Right kidney (tissue), 1 donor: ENCODE data around the gene CEL.
"Not testable (repeated sequence)": the region's sequence is repeated elsewhere in the genome, so short reads cannot be mapped to it uniquely, and the experiment has no call there.

Experiments used
- DNase-seq: peaks from one replicate; pipeline ENCODE4 v3.0.0-alpha.2; 2016

Gene CEL

DNA sequence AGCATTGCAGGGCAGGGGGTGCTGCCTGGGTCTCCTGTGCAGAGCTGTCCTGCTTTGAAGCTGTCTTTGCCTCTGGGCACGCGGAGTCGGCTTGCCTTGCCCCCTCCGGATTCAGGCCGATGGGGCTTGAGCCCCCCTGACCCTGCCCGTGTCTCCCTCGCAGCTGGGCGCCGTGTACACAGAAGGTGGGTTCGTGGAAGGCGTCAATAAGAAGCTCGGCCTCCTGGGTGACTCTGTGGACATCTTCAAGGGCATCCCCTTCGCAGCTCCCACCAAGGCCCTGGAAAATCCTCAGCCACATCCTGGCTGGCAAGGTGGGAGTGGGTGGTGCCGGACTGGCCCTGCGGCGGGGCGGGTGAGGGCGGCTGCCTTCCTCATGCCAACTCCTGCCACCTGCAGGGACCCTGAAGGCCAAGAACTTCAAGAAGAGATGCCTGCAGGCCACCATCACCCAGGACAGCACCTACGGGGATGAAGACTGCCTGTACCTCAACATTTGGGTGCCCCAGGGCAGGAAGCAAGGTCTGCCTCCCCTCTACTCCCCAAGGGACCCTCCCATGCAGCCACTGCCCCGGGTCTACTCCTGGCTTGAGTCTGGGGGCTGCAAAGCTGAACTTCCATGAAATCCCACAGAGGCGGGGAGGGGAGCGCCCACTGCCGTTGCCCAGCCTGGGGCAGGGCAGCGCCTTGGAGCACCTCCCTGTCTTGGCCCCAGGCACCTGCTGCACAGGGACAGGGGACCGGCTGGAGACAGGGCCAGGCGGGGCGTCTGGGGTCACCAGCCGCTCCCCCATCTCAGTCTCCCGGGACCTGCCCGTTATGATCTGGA, 2.7 kb downstream of the CEL start:
- no peak for DNase-seq

DNA sequence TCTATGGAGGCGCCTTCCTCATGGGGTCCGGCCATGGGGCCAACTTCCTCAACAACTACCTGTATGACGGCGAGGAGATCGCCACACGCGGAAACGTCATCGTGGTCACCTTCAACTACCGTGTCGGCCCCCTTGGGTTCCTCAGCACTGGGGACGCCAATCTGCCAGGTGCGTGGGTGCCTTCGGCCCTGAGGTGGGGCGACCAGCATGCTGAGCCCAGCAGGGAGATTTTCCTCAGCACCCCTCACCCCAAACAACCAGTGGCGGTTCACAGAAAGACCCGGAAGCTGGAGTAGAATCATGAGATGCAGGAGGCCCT, 3.2 kb downstream of the CEL start:
- DNase-seq = no peak

DNA sequence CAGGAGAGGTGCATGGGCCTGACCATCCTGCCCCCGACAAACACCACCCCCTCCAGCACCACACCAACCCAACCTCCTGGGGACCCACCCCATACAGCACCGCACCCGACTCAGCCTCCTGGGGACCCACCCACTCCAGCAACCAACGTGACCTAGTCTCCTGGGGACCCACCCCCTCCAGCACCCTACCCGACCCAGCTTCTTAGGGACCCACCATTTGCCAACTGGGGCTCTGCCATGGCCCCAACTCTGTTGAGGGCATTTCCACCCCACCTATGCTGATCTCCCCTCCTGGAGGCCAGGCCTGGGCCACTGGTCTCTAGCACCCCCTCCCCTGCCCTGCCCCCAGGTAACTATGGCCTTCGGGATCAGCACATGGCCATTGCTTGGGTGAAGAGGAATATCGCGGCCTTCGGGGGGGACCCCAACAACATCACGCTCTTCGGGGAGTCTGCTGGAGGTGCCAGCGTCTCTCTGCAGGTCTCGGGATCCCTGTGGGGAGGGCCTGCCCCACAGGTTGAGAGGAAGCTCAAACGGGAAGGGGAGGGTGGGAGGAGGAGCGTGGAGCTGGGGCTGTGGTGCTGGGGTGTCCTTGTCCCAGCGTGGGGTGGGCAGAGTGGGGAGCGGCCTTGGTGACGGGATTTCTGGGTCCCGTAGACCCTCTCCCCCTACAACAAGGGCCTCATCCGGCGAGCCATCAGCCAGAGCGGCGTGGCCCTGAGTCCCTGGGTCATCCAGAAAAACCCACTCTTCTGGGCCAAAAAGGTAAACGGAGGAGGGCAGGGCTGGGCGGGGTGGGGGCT, 4.6 kb downstream of the CEL start:
- no peak for DNase-seq

DNA sequence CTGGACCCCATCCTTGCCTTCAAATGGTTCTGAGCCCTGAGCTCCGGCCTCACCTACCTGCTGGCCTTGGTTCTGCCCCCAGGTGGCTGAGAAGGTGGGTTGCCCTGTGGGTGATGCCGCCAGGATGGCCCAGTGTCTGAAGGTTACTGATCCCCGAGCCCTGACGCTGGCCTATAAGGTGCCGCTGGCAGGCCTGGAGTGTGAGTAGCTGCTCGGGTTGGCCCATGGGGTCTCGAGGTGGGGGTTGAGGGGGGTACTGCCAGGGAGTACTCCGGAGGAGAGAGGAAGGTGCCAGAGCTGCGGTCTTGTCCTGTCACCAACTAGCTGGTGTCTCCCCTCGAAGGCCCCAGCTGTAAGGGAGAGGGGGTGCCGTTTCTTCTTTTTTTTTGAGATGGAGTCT, 5.2 kb downstream of the CEL start:
- DNase-seq = no peak

DNA sequence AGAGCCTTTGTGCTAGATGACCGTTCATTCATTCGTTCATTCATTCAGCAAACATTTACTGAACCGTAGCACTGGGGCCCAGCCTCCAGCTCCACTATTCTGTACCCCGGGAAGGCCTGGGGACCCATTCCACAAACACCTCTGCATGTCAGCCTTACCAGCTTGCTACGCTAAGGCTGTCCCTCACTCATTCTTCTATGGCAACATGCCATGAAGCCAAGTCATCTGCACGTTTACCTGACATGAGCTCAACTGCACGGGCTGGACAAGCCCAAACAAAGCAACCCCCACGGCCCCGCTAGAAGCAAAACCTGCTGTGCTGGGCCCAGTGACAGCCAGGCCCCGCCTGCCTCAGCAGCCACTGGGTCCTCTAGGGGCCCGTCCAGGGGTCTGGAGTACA, 6.0 kb downstream of the CEL start:
- DNase-seq = no peak

DNA sequence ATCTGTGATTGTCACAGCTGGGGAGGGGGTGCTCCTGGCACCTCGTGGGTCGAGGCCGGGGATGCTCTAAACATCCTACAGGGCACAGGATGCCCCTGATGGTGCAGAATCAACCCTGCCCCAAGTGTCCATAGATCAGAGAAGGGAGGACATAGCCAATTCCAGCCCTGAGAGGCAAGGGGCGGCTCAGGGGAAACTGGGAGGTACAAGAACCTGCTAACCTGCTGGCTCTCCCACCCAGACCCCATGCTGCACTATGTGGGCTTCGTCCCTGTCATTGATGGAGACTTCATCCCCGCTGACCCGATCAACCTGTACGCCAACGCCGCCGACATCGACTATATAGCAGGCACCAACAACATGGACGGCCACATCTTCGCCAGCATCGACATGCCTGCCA, 6.7 kb downstream of the CEL start:
- DNase-seq = not testable (repeated sequence)

DNA sequence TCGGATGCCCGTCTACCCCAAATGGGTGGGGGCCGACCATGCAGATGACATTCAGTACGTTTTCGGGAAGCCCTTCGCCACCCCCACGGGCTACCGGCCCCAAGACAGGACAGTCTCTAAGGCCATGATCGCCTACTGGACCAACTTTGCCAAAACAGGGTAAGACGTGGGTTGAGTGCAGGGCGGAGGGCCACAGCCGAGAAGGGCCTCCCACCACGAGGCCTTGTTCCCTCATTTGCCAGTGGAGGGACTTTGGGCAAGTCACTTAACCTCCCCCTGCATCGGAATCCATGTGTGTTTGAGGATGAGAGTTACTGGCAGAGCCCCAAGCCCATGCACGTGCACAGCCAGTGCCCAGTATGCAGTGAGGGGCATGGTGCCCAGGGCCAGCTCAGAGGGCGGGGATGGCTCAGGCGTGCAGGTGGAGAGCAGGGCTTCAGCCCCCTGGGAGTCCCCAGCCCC, 8.8 kb downstream of the CEL start:
- not testable (repeated sequence) for DNase-seq

DNA sequence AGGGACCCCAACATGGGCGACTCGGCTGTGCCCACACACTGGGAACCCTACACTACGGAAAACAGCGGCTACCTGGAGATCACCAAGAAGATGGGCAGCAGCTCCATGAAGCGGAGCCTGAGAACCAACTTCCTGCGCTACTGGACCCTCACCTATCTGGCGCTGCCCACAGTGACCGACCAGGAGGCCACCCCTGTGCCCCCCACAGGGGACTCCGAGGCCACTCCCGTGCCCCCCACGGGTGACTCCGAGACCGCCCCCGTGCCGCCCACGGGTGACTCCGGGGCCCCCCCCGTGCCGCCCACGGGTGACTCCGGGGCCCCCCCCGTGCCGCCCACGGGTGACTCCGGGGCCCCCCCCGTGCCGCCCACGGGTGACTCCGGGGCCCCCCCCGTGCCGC, 9.2 kb downstream of the CEL start:
- not testable (repeated sequence) for DNase-seq

DNA sequence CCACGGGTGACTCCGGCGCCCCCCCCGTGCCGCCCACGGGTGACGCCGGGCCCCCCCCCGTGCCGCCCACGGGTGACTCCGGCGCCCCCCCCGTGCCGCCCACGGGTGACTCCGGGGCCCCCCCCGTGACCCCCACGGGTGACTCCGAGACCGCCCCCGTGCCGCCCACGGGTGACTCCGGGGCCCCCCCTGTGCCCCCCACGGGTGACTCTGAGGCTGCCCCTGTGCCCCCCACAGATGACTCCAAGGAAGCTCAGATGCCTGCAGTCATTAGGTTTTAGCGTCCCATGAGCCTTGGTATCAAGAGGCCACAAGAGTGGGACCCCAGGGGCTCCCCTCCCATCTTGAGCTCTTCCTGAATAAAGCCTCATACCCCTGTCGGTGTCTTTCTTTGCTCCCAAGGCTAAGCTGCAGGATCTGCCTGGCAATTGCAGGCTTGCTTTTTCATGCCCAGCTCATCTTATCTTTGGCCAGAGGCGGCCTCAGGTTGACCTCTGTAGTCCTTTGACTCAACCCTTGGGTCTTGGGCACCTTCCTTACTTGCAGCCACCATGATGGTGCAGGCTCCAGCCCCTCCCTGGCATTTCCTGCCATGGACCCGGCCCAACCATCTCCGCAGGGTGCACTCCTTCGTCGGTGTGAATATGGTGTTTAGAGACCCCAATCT, 9.8 kb downstream of the CEL start:
- no peak for DNase-seq

DNA sequence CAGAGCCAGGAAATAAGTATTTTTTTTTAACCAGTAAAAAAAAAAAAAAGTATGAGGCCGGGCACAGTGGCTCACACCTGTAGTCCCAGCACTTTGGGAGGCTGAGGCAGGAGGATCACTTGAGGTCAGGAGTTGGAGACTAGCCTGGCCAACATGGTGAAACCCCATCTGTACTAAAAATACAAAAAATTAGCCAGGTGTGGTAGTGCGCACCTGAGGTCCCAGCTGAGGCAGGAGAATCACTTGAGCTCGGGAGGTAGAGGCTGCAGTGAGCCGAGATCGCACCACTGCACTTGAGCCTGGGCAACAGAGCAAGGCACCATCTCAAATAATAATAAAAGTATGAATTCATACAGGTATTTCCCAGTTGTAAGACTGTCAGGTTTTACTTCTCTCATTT, 10.4 kb downstream of the CEL start:
- not testable (repeated sequence) for DNase-seq

DNA sequence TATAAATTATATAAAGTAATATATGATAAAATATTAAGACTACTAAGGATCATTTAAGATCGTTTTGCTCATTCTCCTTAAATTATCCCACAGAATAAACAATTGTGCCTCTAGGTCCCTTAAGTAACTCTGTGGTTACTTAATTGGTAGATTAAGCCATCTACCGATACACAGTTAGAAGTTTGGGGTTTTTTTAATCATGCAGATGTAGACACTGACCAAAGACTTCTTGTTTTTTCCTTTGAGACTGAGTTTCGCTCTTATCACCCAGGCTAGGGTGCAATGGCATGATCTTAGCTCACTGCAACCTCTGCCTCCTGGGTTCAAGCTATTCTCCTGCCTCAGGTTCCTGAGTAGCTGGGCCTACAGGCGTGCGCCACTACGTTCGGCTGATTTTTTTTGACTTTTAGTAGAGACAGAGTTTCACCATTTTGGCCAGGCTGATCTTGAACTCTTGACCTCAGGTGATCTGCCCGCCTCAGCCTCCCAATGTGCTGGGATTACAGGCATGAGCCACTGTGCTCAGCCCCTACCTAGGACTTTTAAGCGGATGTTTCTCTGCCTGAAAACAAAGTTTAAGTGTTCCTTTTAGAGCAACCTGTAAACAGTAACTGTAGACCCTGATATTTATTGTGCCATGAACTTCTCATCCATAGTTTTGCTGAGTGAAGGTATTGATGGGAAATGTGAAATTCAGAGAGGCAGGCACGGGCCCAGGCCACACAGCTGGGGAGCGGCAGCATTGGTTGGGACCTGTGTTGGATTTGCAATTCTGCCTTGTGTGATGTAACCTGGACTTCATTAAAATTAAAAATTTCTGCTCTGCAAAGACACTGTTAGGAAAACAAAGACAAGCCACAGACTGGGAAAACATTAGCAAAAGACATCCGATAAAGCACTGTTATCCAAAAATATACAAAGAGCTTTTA, 11.6 kb downstream of the CEL start:
- no peak for DNase-seq

DNA sequence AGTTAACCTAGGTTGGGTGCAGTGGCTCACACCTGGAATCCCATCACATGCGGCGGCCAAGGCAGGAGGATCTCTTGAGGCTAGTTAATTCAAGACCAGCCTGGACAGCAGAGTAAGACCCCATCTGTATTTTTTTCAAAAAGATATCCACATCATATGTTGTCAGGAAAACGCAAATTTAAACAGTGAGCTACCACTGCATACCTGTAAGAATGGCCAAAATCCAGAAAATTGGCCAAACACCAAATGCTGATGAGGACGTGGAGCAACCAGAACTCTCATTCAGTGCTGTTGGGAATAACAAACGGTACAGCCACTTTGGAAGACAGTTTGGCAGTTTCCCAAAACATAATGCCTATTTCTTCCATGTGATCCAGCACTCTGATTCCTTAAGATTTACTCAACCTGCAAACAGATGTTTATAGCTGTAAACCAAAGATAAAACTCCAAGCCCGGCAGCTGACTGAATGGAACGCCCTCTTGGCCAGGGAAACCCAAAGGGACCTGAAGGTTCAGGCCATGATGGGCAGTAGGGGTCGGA, 12.4 kb downstream of the CEL start:
- DNase-seq = no peak

DNA sequence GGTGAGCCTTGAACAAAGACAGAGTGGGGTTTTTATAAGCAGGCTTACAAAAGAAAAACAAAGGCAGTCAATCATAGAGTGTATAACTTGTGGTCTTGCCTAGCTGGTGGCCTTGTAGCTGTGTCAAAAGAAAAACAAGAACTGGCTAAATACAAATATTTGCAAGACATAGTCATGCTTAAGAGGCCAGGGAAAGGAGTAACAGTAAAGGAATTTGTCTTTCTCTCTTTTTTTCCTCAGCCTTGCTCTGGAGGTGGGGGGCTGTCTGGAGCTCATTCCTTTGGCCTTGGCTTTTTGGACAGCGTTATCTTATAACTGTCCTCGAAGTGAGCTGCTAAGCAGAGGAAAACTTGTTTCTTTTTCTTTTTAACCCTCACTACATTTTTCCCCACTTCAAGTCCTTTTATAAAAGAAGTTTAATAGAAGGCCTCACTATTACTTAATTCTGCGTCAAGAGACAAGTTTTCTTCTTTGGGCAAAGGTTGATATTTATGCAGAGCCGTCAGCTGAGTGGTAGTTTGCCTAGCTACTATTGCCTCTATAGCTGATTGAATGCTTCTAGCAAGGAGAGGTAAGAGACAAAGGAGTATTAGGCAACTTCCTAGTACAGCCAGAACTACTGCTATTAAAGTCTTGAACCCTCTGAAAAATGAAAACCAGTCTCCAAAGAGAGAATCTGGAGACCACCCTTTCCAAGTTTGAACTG, 14.3 kb downstream of the CEL start:
- no peak for DNase-seq

DNA sequence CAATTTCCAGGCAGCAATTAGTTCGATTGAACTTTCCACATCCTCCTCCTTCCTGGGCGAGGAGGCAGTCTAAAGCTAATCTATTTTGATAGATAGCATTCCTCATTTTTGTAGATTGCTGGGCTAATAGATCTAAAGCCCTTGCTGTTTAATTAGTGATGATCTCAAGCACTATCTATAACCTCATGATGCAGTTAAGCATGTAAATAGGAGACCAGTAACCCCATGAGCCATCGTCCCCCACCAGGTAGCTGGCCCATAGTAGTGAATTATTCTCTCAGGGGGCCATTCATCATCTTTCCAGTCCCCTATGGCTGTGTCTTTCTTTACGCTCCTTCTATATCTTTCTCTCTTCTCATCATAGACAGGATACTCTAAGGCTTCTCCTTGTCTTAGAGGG, 14.9 kb downstream of the CEL start:
- DNase-seq = no peak

DNA sequence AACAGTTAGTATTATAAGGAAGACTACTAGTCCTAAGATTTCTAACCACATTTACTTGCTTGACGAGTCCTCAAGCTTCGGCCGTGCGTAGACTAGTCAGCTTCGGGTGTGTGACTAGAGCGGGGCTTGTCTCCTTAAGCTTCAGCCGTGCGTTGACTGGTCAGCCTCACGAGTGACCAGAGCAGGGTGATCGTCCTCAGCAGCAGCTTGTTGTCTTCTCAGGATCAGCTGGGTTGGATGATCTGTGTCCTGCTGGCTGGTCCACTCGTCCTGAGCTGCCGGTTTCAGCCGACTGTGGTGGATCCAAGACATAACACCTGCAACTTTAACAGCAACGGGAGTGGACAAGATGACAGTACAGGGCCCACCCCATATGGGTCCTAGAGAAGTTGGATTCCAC, 16.7 kb downstream of the CEL start:
- DNase-seq = no peak

DNA sequence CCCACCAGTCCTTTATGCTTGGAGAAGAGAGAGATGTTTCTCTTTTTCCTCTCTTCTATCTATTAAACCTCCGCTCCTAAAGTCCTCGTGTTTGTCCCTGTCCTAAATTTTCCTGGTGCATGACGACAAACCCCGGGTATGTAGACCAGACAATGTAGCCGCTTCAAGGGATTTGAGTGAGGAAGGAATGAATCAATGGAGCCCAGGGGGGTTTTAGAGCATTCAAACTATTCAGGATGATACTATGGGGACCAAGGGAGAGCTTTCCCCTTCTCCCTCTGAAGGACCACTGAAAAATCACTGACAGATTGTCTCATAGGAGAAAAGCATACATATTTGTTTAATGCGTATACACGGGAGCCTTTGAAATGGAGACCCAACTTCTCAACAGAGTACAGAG, 18.4 kb downstream of the CEL start:
- DNase-seq = no peak

DNA sequence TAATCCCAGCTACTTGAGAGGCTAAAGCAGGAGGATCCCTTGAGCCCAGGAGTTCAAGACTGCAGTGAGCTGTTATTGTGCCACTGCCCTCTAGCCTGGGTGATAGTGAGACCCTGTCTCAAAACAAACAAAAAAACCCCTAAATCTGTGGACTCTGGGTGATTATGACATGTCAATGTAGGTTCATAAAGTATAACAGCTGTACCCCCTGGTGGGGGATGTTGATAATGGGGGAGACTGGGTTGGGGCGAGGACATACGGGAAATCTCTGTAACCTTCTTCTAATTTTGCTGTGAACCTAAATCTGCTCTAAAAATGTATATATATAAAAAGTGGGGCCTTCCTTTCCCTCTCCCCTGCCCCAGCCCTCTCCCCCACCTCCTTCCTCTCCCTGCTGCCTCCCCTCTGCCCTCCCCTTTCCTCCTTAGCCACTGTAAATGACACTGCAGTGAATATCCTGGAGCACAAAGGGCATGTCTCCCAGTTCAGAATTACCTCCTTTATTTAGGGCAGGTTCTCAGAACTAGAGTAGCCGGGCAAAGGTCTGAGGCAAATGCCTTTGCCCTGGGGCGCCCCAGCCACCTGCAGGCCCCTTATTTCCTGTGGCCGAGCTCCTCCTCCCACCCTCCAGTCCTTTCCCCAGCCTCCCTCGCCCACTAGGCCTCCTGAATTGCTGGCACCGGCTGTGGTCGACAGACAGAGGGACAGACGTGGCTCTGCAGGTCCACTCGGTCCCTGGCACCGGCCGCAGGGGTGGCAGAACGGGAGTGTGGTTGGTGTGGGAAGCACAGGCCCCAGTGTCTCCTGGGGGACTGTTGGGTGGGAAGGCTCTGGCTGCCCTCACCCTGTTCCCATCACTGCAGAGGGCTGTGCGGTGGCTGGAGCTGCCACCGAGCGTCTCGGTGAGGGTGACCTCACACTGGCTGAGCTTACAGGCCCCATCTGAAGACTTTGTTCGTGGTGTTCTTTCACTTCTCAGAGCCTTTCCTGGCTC, 19.3 kb downstream of the CEL start:
- not testable (repeated sequence) for DNase-seq

DNA sequence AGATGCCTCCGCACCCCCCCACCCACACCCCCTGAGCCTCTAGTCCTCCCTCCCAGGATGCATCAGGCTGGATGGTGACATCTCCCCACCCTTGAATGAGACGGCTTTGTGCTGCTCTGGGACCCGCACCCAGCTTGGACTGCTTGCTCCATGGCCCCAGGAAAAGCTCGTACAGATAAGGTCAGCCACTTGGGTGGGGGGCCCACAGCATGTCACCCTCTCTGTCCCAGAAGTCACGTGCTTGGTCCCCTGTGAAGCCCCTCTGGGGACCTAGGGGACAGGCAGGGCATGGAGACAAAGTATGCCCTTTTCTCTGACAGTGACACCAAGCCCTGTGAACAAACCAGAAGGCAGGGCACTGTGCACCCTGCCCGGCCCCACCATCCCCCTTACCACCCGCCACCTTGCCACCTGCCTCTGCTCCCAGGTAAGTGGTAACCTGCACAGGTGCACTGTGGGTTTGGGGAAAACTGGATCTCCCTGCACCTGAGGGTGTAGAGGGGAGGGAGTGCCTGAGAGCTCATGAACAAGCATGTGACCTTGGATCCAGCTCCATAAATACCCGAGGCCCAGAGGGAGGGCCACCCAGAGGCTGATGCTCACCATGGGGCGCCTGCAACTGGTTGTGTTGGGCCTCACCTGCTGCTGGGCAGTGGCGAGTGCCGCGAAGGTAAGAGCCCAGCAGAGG, 20.3 kb downstream of the CEL start:
- not testable (repeated sequence) for DNase-seq

DNA sequence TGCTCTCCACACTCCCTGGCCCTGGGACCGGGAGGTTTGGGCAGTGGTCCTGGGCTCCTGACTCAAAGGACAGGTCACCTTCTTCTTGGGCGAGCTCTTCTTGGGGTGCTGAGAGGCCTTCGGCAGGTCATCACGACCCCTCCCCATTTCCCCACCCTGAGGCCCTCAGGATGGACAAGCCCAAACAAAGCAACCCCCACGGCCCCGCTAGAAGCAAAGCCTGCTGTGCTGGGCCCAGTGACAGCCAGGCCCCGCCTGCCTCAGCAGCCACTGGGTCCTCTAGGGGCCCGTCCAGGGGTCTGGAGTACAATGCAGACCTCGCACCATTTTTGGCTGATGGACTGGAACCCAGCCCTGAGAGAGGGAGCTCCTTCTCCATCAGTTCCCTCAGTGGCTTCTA, 21.9 kb downstream of the CEL start:
- not testable (repeated sequence) for DNase-seq
